NOMO-1 treated with dmso at 0.1 percent for 144 hours (cell line): ENCODE measurements around the gene RABL3.
A peak's percentile ranks its signal among the peaks of the same experiment; 100 is the strongest.
"Not testable (repeated sequence)": the region's sequence is repeated elsewhere in the genome, so short reads cannot be mapped to it uniquely, and the experiment has no call there.

Experiments
- DNase-seq: peaks from one replicate; lab custom pipeline; 2025; ENCODE audit not compliant: unreplicated experiment; lab: John Stamatoyannopoulos, UW

RABL3 gene

DNA sequence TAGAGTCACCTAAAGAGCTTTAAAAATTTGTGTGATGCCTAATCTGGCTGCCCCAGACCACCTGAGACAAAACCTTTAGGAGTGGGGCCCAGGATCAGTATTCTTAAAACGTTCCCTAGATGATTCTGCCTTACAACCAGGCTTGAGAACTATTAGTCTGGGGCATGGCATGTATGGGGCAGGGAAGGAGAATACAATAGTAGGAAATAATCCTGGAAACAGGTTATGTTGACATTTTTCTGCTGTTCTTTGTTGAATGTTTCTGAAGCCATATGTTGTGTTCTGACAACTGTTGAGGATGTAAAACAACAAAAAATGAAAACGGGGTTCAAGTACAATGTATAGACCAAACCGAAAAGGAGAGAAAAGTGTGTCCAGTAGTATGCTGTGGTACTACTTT lies 3.1 kb upstream of the RABL3 start:
- no peak for DNase-seq

DNA sequence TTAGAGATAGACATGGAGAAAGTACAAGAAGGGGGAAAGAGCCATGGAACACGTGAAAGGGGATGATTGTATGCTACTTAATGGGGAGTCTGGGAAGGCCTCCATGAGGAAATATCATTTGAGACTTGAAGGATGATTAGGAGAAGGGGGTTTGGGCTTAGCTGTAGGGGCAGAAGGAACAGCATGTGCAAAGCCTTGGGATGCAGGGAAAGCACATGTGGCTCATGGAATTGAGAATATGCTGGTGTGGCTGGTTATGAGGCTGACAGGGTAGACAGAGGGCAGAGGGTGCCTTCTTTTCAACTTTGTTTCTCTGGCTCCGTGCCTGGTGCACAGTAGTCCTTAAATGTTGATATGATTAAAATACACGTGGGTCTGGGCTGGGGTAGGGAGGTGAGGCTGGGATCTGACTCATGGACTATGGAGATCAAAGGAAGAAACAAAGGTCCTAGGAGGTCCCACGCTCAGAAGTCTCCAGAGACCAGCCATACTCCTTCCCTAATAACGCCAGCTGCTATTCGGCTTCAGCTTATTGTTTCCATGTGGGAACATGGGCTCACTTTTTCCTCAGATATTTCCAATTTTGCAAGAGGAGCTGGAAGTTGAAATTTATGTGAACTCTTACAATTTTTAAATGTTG lies 1.4 kb upstream of the RABL3 start:
- no peak for DNase-seq

DNA sequence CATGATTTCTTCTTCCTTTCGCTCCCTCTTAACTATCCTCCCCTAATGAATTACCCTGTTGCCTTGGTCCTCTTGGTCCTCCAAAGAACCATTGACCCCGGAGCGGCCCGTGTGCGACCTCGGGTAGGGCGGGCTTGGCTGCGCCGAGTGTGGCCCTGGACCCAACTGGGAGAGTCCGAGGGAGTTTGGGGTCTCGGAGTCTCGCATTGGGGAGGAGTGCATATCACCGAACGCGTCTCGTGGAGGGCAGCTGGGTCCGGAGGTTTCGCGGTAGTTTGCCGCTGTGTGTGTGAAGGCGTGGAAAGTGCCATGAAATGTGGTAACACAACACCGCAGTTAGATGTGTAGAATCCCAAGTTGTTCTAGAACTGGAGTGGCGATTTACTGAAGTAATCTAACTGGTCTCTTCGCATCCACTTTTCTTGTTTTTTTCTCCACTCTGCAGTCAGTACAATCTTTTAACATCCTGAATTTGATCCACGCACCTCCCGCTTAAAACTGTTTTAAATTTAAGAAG lies 591 bp upstream of the RABL3 start:
- no peak for DNase-seq

DNA sequence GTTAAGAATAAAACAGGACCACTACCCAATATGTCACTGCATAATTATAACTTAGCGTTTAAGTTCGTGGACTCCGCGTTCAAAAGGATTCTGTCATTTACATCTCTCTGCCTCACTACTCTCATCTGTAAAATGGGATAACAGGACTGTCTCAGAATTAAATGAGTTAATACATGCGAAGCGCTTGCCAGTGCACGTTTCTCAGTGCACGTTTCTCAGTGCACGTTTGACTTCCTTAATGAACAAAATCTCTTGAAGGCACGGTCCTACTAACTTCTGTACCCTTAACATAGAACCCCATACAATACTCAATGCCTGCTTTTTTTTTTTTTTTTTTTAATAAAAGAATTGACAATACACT lies 499 bp downstream of the RABL3 start:
- peak; percentile 59 for DNase-seq

DNA sequence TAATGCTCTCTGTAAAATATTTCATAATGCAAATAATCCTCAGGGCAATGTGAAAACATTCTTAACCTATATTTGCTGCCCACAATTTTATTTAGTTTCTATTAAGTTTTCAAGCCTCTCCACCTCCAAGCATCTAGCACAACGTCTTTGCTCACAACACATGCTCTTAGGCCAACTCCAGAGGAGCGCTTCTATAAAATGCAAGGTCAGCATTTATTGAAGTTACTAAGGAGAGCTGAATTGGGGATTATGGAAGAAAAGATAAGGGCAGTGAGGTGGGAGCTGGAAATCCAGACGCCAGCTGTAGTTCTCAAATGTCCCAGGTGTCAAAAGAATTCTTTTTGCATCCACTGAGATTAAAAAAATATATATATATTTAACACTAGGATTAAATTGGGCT lies 996 bp downstream of the RABL3 start:
- no peak for DNase-seq

- not testable (repeated sequence) for DNase-seq
Measured at GRCh38 chr3:120738006-120738405, 4.3 kb downstream of the RABL3 start.

DNA sequence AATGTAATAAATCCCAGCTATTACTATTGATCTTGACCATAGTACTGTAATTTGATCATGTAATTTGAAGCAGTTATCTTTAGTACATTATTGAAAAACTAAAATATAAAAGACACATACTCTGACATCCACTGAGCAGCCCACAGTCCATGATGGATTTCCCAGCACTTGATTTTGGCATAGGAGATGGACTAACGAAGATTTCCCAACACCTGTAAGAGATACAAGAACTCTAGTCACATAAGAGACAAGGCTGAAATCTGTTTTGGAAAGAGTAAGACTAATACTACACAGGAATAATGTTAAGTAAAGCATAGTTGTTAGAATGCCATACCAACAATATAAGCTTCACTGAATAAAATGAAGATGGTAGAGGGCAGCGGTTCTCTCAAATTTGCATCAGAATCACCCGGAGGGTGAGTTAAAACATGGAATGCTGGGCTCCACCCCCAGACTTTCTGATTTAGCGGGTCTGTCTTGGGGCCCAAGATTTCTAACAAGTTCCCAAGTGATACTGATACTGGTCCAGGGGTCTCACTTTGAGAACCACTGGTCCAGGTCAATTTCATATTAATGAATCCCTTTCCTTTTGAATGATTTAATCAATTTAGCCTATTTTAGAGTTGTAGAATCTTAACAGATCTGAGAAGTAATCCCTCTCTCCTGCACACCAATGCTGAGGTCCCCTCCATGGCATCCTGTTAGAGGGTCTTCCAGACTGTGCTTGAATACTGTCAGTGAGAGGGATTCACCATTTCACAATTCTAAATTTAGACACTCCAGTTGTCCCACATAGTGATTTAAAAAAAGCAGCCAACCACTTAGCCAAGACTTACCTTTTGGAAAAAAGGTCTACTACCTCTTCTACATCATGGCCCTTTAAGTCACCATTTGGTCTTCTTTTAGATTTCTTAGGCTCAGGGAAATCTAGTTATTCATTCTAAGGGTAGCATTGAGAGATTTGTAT lies 11.5 kb downstream of the RABL3 start:
- DNase-seq: no peak

DNA sequence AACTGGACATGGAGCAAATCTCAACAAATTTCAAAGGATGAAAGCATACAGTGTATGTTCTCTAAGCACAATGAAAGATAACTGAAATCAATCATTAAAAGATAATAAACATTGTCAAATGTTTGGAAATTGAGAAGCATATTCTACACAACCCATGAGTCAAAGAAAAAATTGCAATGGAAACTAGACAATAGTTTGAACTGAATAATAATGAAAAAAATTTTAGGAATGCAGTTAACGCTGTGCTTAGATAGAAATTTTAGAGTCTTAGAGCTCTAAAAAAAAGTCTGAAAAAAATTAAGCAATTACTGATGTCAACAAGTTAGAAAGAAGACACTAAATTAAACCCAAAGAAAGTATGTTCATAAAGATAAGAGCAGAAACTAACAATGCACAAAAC lies 15.5 kb downstream of the RABL3 start:
- no peak for DNase-seq

DNA sequence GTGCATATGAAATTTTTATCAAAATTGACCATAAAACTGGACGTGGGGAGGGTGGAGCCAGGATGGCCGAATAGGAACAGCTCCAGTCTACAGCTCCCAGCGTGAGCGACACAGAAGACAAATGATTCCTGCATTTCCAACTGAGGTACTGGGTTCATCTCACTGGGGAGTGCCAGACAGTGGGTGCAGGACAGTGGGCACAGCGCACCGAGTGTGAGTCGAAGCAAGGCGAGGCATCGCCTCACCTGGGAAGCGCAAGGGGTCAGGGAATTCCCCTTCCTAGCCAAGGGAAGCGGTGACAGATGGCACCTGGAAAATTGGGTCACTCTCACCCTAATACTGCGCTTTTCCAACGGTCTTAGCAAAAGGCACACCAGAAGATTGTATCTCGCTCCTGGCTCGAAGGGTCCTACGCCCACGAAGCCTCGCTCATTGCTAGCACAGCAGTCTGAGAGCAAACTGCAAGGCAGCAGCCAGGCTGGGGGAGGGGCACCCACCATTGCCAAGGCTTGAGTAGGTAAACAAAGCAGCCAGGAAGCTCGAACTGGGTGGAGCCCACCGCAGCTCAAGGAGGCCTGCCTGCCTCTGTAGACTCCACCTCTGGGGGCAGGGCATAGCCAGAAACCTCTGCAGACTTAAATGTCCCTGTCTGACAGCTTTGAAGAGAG lies 23.0 kb downstream of the RABL3 start:
- not testable (repeated sequence) for DNase-seq

GRCh38 chr3:120713262-120713661 lies 29.1 kb downstream of the RABL3 start:
- no peak for DNase-seq

GRCh38 chr3:120710369-120710768 lies 31.9 kb downstream of the RABL3 start:
- no peak for DNase-seq

DNA sequence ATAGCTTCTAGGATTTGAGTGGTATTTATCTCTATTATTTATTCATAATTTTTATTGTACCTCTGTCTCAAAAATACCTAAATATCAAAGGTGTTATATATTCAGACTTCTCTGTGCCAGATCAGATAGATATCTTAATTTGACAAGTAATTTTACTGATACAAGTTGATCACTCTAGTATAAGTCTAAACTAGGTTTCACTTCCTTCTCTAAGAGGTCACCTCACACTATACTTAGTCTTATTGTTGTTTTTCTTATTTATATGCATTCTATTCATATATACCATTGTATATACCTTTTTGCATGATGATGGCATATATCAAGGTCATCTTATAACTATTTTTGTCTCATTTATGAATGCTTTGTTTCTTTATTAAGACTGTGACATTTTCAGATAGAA lies 33.9 kb downstream of the RABL3 start:
- DNase-seq: no peak

GRCh38 chr3:120706950-120707349 lies 35.4 kb downstream of the RABL3 start:
- DNase-seq: no peak

DNA sequence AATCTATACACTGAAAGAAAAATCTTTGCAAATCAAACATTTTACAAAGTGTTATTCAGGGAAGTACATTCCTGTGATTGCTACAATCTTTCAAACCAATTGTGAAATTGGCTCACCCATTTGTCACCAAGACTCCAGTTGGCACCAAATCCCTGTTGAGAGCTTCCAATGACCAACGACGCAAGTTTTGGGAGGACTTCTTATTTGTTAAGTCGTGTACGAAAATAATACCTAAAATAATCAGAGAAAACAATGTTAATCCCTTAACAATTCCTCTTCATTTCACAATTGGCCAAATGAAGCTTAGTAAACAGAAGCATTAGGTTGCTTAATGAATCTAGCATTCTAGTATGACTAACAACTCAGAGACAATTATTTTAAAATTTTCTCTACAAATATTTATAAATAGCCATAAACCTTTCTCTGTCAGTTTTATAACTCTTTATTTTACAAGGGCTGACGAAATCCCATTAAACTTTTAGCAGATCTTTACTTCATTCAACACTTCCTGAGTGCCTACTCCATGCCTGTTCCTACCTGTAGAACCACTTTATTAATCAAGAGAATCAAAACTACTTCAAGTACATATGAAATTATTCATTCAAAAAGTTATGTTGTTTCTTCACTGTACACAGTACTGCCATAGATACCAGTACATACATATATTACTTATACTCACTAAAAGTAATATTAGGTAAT lies 36.3 kb downstream of the RABL3 start:
- no peak for DNase-seq

- no peak for DNase-seq
Measured at GRCh38 chr3:120699333-120699732, 43.0 kb downstream of the RABL3 start.

- DNase-seq: no peak
Measured at GRCh38 chr3:120693439-120694171, 48.7 kb downstream of the RABL3 start.

GRCh38 chr3:120689395-120689794 lies 52.9 kb downstream of the RABL3 start:
- DNase-seq: no peak

DNA sequence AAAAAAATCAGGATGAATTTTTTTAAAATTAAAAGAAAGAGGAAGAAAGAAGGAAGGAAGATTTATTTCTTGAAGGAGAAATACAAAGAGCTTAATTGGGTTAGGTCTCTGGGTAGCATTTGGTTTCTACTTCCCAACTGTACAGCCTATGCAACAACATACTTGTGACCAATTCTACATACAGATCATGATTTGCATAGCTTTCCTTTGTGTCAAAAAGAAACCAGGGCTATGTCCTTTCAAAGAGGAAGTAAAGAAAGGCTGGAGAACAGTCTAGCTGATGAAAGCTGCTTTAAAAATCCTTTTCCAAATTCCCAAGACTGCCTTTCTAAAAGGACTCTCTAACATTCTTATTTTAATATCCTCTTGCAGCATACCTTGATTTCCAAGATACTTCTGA lies 54.2 kb downstream of the RABL3 start:
- DNase-seq: no peak

DNA sequence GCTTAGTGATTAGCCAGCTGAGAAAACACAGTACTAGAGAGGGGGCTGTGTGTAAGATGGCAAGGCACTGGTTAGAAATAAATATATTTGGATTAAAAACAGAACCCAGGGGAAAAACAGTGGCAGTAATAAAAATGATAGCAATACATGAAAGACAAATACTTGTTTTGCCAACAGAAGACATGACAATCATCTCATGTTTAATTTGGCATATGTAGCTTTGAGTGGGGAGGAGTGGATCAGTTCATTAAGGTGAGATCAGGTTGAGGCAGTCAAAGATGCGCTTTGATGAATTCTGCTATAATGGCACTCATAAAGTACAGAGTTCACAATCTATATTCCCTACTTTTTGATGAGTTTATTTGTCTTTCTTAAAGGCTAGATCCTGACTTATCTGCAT lies 56.9 kb downstream of the RABL3 start:
- DNase-seq: no peak

DNA sequence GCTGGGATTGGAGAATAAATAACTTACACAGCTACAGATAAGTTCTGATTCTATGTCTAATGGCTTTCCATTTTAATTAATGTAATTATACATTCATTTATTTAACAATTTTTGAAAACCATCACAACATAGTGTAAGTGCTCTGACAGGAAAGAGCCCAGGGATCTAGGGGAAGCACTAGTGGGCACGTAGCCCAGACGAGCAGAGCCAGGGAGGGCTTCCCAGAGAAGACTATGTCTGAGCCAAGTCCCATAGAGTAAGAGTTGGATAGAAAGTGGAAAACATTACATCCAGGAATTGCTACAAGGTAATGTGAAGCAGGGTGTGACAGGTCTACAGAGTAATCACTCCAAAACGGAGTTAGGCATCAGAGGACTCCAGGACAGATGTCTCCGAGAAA lies 57.4 kb downstream of the RABL3 start:
- DNase-seq: no peak
